H9 (cell line): Measurements from ENCODE around the gene ZNF599. TPM values are rescaled to one million over a fixed set of nuclear protein-coding genes. Genes with fewer than 3 reads are reported as not detected.

Experiments used
- DNase-seq: peaks from one replicate; pipeline ENCODE4 v3.0.0-alpha.2; 2017
- H2AFZ ChIP-seq: one replicate; pipeline ENCODE4 v1.6.1; 2013; ENCODE audit warnings: mild to moderate bottlenecking, low read length, control low read depth, moderate library complexity
- H2AK5ac ChIP-seq: 2 replicates; pipeline ENCODE4 v1.6.1; 2013; ENCODE audit warnings: low read length, control low read depth, mixed read lengths; ENCODE audit not compliant: insufficient read length
- H2BK120ac ChIP-seq: one replicate; pipeline ENCODE4 v1.6.1; 2013; ENCODE audit warnings: low read depth, mild to moderate bottlenecking, low read length, control low read depth, inconsistent platforms; ENCODE audit not compliant: poor library complexity, severe bottlenecking
- H2BK12ac ChIP-seq: 2 replicates; pipeline ENCODE4 v1.6.1; 2013; ENCODE audit warnings: low read length, control low read depth, mixed read lengths, low read depth; ENCODE audit not compliant: insufficient read length
- H2BK15ac ChIP-seq: 2 replicates; pipeline ENCODE4 v1.6.1; 2013; ENCODE audit warnings: low read depth, low read length, control low read depth
- H2BK20ac ChIP-seq: one replicate; pipeline ENCODE4 v1.6.1; 2013; ENCODE audit warnings: low read depth, mild to moderate bottlenecking, low read length, control low read depth, inconsistent platforms; ENCODE audit not compliant: poor library complexity, severe bottlenecking
- H2BK5ac ChIP-seq: 2 replicates; pipeline ENCODE4 v1.6.1; 2013; ENCODE audit warnings: low read length, control low read depth, mixed read lengths; ENCODE audit not compliant: insufficient read length
- H3K14ac ChIP-seq: 2 replicates; pipeline ENCODE4 v1.6.1; 2013; ENCODE audit warnings: low read length, control low read depth; ENCODE audit not compliant: insufficient read depth
- H3K18ac ChIP-seq: 2 replicates; pipeline ENCODE4 v1.6.1; 2013; ENCODE audit warnings: low read depth, mild to moderate bottlenecking, mixed read lengths, low read length, control low read depth; ENCODE audit not compliant: insufficient read length
- H3K23ac ChIP-seq: 2 replicates; pipeline ENCODE4 v1.6.1; 2013; ENCODE audit warnings: low read length, control low read depth, mixed read lengths, low read depth; ENCODE audit not compliant: insufficient read length
- H3K23me2 ChIP-seq: 2 replicates; pipeline ENCODE4 v1.6.1; 2013; ENCODE audit warnings: low read depth, mild to moderate bottlenecking, mixed read lengths, low read length, control low read depth; ENCODE audit not compliant: insufficient read length, poor library complexity, severe bottlenecking
- H3K27ac ChIP-seq: 2 replicates; pipeline ENCODE4 v1.5.1; 2013; ENCODE audit warnings: low read length, control low read depth, mixed read lengths, low read depth; ENCODE audit not compliant: insufficient read length
- H3K27me3 ChIP-seq: 2 replicates; pipeline ENCODE4 v1.6.1; 2013; ENCODE audit warnings: low read length, control low read depth, inconsistent platforms; ENCODE audit not compliant: insufficient read depth
- H3K4ac ChIP-seq: 2 replicates; pipeline ENCODE4 v1.6.1; 2013; ENCODE audit warnings: low read depth, mild to moderate bottlenecking, control low read depth, inconsistent platforms, low read length, moderate library complexity
- H3K4me1 ChIP-seq: 2 replicates; pipeline ENCODE4 v1.6.1; 2013; ENCODE audit warnings: low read length, control low read depth, inconsistent platforms; ENCODE audit not compliant: insufficient read depth
- H3K4me2 ChIP-seq: 2 replicates; pipeline ENCODE4 v1.6.1; 2013; ENCODE audit warnings: low read length, control low read depth, mixed read lengths; ENCODE audit not compliant: insufficient read length, insufficient read depth
- H3K56ac ChIP-seq: 2 replicates; pipeline ENCODE4 v1.6.1; 2013; ENCODE audit warnings: low read depth, mild to moderate bottlenecking, mixed read lengths, low read length, control low read depth; ENCODE audit not compliant: insufficient read length
- H3K79me1 ChIP-seq: 2 replicates; pipeline ENCODE4 v1.6.1; 2013; ENCODE audit warnings: low read depth, mild to moderate bottlenecking, moderate library complexity, low read length, control low read depth, inconsistent platforms; ENCODE audit not compliant: insufficient read depth, poor library complexity, severe bottlenecking
- H3K79me2 ChIP-seq: 2 replicates; pipeline ENCODE4 v1.6.1; 2013; ENCODE audit warnings: low read length, control low read depth, inconsistent platforms; ENCODE audit not compliant: insufficient read depth
- H3K9ac ChIP-seq: 2 replicates; pipeline ENCODE4 v1.6.1; 2013; ENCODE audit warnings: low read length, control low read depth, mixed read lengths; ENCODE audit not compliant: insufficient read length; ENCODE audit errors: extremely low read depth
- H3K9me3 ChIP-seq: one replicate; pipeline ENCODE4 v1.6.1; 2013; ENCODE audit warnings: low read depth, low read length, inconsistent platforms; ENCODE audit not compliant: control insufficient read depth
- H3T11ph ChIP-seq: one replicate; pipeline ENCODE4 v1.6.1; 2013; ENCODE audit warnings: mild to moderate bottlenecking, low read length, control low read depth, inconsistent platforms
- H4K20me1 ChIP-seq: one replicate; pipeline ENCODE4 v1.6.1; 2013; ENCODE audit not compliant: control insufficient read depth, insufficient read length, insufficient read depth
- H4K5ac ChIP-seq: 2 replicates; pipeline ENCODE4 v1.6.1; 2013; ENCODE audit warnings: low read depth, mild to moderate bottlenecking, mixed read lengths, low read length, control low read depth; ENCODE audit not compliant: insufficient read length
- H4K8ac ChIP-seq: replicated peaks from 2 replicates; pipeline ENCODE4 v1.6.1; 2013; ENCODE audit warnings: low read length, control low read depth, mixed read lengths, low read depth; ENCODE audit not compliant: insufficient read length
- H4K91ac ChIP-seq: 2 replicates; pipeline ENCODE4 v1.6.1; 2013; ENCODE audit warnings: low read depth, mild to moderate bottlenecking, moderate library complexity, mixed read lengths, low read length, control low read depth; ENCODE audit not compliant: insufficient read length
- H3K27ac Mint-ChIP-seq, 3 experiments: 2 replicates in 2 of 3; 3 replicates in 1 of 3; pipeline ENCODE4 v1.8.0; 2020 to 2021; ENCODE audit warnings: mixed read lengths in 3 of 3, mild to moderate bottlenecking in 1 of 3, moderate library complexity in 1 of 3
- H3K27me3 Mint-ChIP-seq: 2 replicates; pipeline ENCODE4 v1.8.0; 2021; ENCODE audit warnings: low read depth, mild to moderate bottlenecking, moderate library complexity, mixed read lengths
- H3K36me3 Mint-ChIP-seq, 3 experiments: 2 replicates in 2 of 3; 3 replicates in 1 of 3; pipeline ENCODE4 v1.8.0; 2020 to 2021; ENCODE audit warnings: low read depth in 3 of 3, mixed read lengths in 3 of 3; ENCODE audit not compliant: insufficient read depth in 1 of 3
- H3K4me1 Mint-ChIP-seq, 2 experiments: 2 replicates each; pipeline ENCODE4 v1.8.0; 2020; ENCODE audit warnings: mixed read lengths in 2 of 2
- H3K4me3 Mint-ChIP-seq, 2 experiments: 2 replicates in 1 of 2; 3 replicates in 1 of 2; pipeline ENCODE4 v1.8.0; 2020 to 2021; ENCODE audit warnings: mild to moderate bottlenecking in 2 of 2, mixed read lengths in 2 of 2, moderate library complexity in 1 of 2
- H3K9me3 Mint-ChIP-seq, 2 experiments: 2 replicates in 1 of 2; 3 replicates in 1 of 2; pipeline ENCODE4 v1.8.0; 2020; ENCODE audit warnings: mild to moderate bottlenecking in 2 of 2, mixed read lengths in 2 of 2, moderate library complexity in 1 of 2
- WGBS: extraction: QIAGEN DNeasy Blood & Tissue Kit; methylation state at CpG from one replicate; pipeline ENCODE4 v1.1.7; 2013; ENCODE audit warnings: missing lambda C conversion rate, low lambda C conversion rate, mixed read lengths; ENCODE audit not compliant: insufficient read length; ENCODE audit errors: extremely low coverage; 5-methylcytosine and 5-hydroxymethylcytosine counted together
- total RNA-seq: library from RNA; stranded (reverse); gene quantifications from 2 replicates; pipeline ENCODE4 v1.2.1, GENCODE V29; 2021
- TF ChIP-seq, protein P1 (sequence below): fragments of 200-600 bp; sonication (generic); conservative IDR thresholded peaks from 3 replicates; pipeline ENCODE4 v1.8.0; 2021; ENCODE audit warnings: antibody characterized with exemption, mild to moderate bottlenecking

The ZNF599 gene
- total RNA-seq, 1 experiment from 2014 or later: 3.9 TPM

DNA sequence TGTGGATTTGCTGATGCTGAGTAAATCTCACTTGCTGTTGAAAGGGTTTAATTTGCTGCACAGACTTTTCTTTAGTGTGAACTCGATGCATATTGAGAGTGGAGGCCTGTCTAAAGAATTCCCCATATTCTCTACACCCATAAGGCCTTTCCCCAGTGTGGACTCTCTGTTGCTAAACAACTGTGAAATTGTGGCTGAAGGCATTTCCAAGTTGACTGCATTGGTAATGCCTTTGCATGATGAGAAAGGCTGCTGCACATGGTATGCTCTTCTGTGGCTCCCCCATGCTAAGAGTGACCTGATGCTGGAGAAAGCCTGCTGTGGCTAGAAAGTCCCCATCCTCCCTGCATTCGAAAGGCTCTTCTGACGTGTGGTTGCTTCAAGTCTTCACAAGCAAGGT, 6.6 kb upstream of the ZNF599 start:
- Histone ChIP-seq H3T11ph (no peak overlapping the region), H3K23me2 (no peaks in the 10 kb centered on the region), H2BK12ac (no peak overlapping the region), H3K79me2 (no peaks in the 10 kb centered on the region), H3K23ac (no peak overlapping the region), H3K9ac (no peak overlapping the region), H2AFZ (no peak overlapping the region), H2AK5ac (no peak overlapping the region), H3K9me3 (no peaks in the 10 kb centered on the region), H3K4ac (no peak overlapping the region), H2BK20ac (no peak overlapping the region), H3K18ac (no peak overlapping the region), H3K14ac (no peak overlapping the region), H4K91ac (no peak overlapping the region), H2BK5ac (no peak overlapping the region), H3K4me1 (no peaks in the 10 kb centered on the region), H3K4me2 (no peak overlapping the region), H2BK120ac (no peak overlapping the region), H4K5ac (no peak overlapping the region), H3K27ac (no peak overlapping the region), H3K79me1 (no peaks in the 10 kb centered on the region), H3K27me3 (no peaks in the 10 kb centered on the region), H4K20me1 (no peaks in the 10 kb centered on the region), H3K56ac (no peak overlapping the region), H2BK15ac (no peak overlapping the region), H4K8ac (no peak overlapping the region)
- H3K9me3 Mint-ChIP-seq: peaks cover 62 to 78% of the 10 kb centered on the region in 2 experiments
- peaks cover 31% of the 10 kb centered on the region for H3K27me3 Mint-ChIP-seq
- peaks cover 0 to 2% (median 0%) of the 10 kb centered on the region in 3 experiments; a peak in 2 of 7 replicates for H3K36me3 Mint-ChIP-seq
- no peak for DNase-seq
- no peak overlapping the region for H3K4me3 Mint-ChIP-seq
- no CpG with 5 or more reads among the region's 3 CpGs for WGBS
- TF ChIP-seq, protein P1, sequence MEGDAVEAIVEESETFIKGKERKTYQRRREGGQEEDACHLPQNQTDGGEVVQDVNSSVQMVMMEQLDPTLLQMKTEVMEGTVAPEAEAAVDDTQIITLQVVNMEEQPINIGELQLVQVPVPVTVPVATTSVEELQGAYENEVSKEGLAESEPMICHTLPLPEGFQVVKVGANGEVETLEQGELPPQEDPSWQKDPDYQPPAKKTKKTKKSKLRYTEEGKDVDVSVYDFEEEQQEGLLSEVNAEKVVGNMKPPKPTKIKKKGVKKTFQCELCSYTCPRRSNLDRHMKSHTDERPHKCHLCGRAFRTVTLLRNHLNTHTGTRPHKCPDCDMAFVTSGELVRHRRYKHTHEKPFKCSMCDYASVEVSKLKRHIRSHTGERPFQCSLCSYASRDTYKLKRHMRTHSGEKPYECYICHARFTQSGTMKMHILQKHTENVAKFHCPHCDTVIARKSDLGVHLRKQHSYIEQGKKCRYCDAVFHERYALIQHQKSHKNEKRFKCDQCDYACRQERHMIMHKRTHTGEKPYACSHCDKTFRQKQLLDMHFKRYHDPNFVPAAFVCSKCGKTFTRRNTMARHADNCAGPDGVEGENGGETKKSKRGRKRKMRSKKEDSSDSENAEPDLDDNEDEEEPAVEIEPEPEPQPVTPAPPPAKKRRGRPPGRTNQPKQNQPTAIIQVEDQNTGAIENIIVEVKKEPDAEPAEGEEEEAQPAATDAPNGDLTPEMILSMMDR: no peak
- H3K27ac Mint-ChIP-seq: no peak overlapping the region
- H3K4me1 Mint-ChIP-seq: no peaks in the 10 kb centered on the region
